ENCODE data around the gene HOXB3.

DNA sequence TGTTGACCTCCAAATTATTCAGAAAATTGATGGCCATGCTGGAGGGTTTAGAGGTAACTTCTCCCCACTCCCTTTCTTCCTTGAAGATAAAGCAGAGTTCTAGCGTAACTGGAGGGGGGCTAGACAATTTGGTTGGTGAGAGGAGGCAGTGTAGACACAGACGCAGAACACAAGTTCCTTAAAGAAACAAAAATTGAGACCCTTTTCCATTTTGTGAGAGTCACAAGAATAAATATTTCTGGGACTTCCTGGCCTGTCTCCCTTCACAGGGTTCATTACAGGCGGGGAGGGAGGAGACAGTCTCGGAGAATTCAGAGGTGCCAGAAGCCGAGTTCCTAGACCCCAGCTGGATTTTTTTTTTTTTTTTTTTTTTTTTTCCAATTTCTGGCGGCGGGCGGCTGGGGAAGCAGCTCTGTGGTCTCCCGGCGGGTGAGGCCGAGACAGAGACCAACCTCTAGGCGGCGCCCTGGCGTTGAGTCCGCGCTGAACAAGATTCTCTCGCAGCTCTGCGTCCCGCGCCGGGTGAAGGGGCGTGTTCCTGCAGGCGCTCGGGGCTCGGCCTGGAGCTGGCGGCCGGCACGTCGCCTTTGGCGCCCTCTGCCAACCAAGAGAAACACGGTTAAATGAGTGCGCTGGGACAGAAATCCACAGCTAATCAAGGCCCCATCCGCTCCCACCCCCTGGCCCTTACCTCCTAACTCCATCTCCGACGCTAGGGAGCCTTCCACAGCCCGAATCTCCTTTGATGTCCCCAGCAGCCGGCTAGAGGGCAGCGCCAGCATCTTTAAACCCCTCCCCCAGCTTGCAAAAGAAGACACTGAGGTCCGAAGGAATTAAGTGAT is 46.4 kb upstream of the HOXB3 start:
- TF ChIP-seq POLR2A (IDR thresholded peaks at IDR 0.05; ENCODE audit: low read length) (no peak), GATA1 (IDR thresholded peaks at IDR 0.05; ENCODE audit: low read depth, low read length) (no peak)
